K562 (cell line): ENCODE measurements around the gene PGM2L1. TPM values are rescaled to one million over a fixed set of nuclear protein-coding genes. Genes with fewer than 3 reads are reported as not detected.

ENCODE experiments used
- ATAC-seq: fragments of 200-7000 bp; cut with Tn5 transposase; 3 replicates; pipeline ENCODE4 v1.9.1; 2020; ENCODE audit warnings: moderate library complexity
- BruUV-seq: library from RNA; stranded (reverse); fragments of 400-500 nt; replicated peaks from 2 replicates; lab custom pipeline; 2021; lab: Mats Ljungman, UMichigan
- CTCF ChIA-PET: fragments of 300-600 bp; formaldehyde crosslinking; extraction: SDS; loops from one replicate; lab custom pipeline; 2021; ENCODE audit warnings: low intra/inter-chr PET ratio; lab: Yijun Ruan, JAX
- POLR2A ChIA-PET: fragments of 300-600, 350-650 bp; sonication (Branson Sonifier 250); formaldehyde crosslinking; extraction: SDS; loops from one replicate; lab custom pipeline; 2021; ENCODE audit warnings: antibody characterized with exemption, inconsistent platforms; lab: Yijun Ruan, JAX
- DNase-seq, 4 experiments: peaks; one replicate each; pipeline versions ENCODE4 v3.0.0 to v3.0.0-alpha.2; 2011 to 2018; ENCODE audit warnings: low spot score in 3 of 4, mixed read lengths in 3 of 4; ENCODE audit errors: extremely low read depth in 1 of 4
- FAIRE-seq: peaks from 2 replicates; lab custom pipeline; 2011; peaks lifted over from hg19 to GRCh38; lab: Jason Lieb, UNC
- H2AFZ ChIP-seq: 2 replicates; pipeline ENCODE4 v1.6.0; 2011; ENCODE audit warnings: low read depth, low read length, control low read depth, inconsistent platforms
- H3K27ac ChIP-seq: fragments of 200-600 bp; 3 replicates; pipeline ENCODE4 v1.8.0; 2011; ENCODE audit warnings: low read depth, mild to moderate bottlenecking, control low read depth, inconsistent platforms, low read length, moderate library complexity, mixed read lengths; ENCODE audit errors: extremely low read depth
- H3K27me3 ChIP-seq, 2 experiments: fragments of 300-600 bp in 1 of 2; 2 replicates in 1 of 2; 3 replicates in 1 of 2; pipeline versions ENCODE4 v1.6.0 to v1.8.0; 2011; ENCODE audit warnings: inconsistent platforms in 2 of 2, low read length in 2 of 2, mild to moderate bottlenecking in 1 of 2, mixed read lengths in 1 of 2, moderate library complexity in 1 of 2; ENCODE audit not compliant: control insufficient read depth in 2 of 2, insufficient read depth in 2 of 2
- H3K36me3 ChIP-seq: fragments of 300-600 bp; 3 replicates; pipeline ENCODE4 v1.8.0; 2011; ENCODE audit warnings: mild to moderate bottlenecking, low read length, inconsistent platforms; ENCODE audit not compliant: control insufficient read depth, insufficient read depth
- H3K4me1 ChIP-seq, 2 experiments: fragments of 200-600 bp in 1 of 2; replicated peaks in 1 of 2; 2 replicates in 1 of 2; 3 replicates in 1 of 2; pipeline versions ENCODE4 v1.5.1 to v1.8.0; 2011; ENCODE audit warnings: inconsistent platforms in 2 of 2, low read length in 2 of 2, mild to moderate bottlenecking in 1 of 2, mixed read lengths in 1 of 2, moderate library complexity in 1 of 2; ENCODE audit not compliant: control insufficient read depth in 2 of 2, insufficient read depth in 2 of 2
- H3K4me2 ChIP-seq: 2 replicates; pipeline ENCODE4 v1.6.1; 2011; ENCODE audit warnings: low read length, control low read depth, inconsistent platforms, mixed read lengths; ENCODE audit not compliant: insufficient read depth
- H3K4me3 ChIP-seq: fragments of 200-600 bp; sonication (generic), shearing (Covaris generic); 2 replicates; pipeline ENCODE4 v1.5.1; 2016; ENCODE audit warnings: control low read depth, inconsistent platforms
- H3K79me2 ChIP-seq: fragments of 200-600 bp; 3 replicates; pipeline ENCODE4 v1.8.0; 2011; ENCODE audit warnings: low read length, inconsistent platforms; ENCODE audit not compliant: control insufficient read depth, insufficient read depth
- H3K9ac ChIP-seq, 2 experiments: 2 replicates each; pipeline versions ENCODE4 v1.6.0 to v1.6.1; 2011; ENCODE audit warnings: low read depth in 2 of 2, low read length in 2 of 2, control low read depth in 1 of 2, inconsistent platforms in 1 of 2, mild to moderate bottlenecking in 1 of 2, mixed read lengths in 1 of 2; ENCODE audit not compliant: insufficient read depth in 1 of 2
- H3K9me1 ChIP-seq: one replicate; pipeline ENCODE4 v1.6.0; 2011; ENCODE audit warnings: inconsistent platforms, mild to moderate bottlenecking, low read length, moderate library complexity; ENCODE audit not compliant: control insufficient read depth, insufficient read depth
- H3K9me3 ChIP-seq: replicated peaks from 2 replicates; pipeline ENCODE4 v1.5.1; 2011; ENCODE audit warnings: low read depth, low read length, inconsistent platforms; ENCODE audit not compliant: control insufficient read depth, insufficient read depth
- H4K20me1 ChIP-seq: replicated peaks from 2 replicates; pipeline ENCODE4 v1.6.1; 2011; ENCODE audit warnings: low read length, inconsistent platforms, mixed read lengths; ENCODE audit not compliant: control insufficient read depth, insufficient read depth
- ERF ChIP-seq: fragments of 450-650 bp; formaldehyde crosslinking; IDR thresholded peaks from 2 replicates; pipeline ENCODE4 v1.4.0; 2020; ENCODE audit warnings: mild to moderate bottlenecking, mixed read lengths
- MAFG ChIP-seq: fragments of 450-650 bp; conservative IDR thresholded peaks from 2 replicates; pipeline ENCODE4 v1.6.1; 2016; ENCODE audit warnings: missing genetic modification characterization, missing compliant biosample characterization
- MXI1 ChIP-seq: IDR thresholded peaks from 2 replicates; pipeline ENCODE4 v1.6.1; 2011; ENCODE audit warnings: low read depth, mild to moderate bottlenecking, improper control_type of control experiment, low read length
- NFE2 ChIP-seq: IDR thresholded peaks from 2 replicates; pipeline ENCODE4 v1.6.1; 2014; ENCODE audit warnings: antibody characterized with exemption, low read depth
- NFE2L1 ChIP-seq: fragments of 450-650 bp; IDR thresholded peaks from 2 replicates; pipeline ENCODE4 v1.6.1; 2016; ENCODE audit warnings: missing genetic modification characterization, low read depth, mild to moderate bottlenecking, missing compliant biosample characterization, moderate library complexity, borderline replicate concordance
- NR1H2 ChIP-seq: sonication (generic); formaldehyde crosslinking; IDR thresholded peaks from 2 replicates; pipeline ENCODE4 v1.4.0; 2020; ENCODE audit warnings: mild to moderate bottlenecking, missing genetic modification reagents
- PRMT5 ChIP-seq: sonication (generic); formaldehyde crosslinking; IDR thresholded peaks from 2 replicates; pipeline ENCODE4 v1.5.0; 2020; ENCODE audit warnings: missing genetic modification reagents
- TEAD4 ChIP-seq, 2 experiments: sonication (generic) in 1 of 2; formaldehyde crosslinking in 1 of 2; IDR thresholded peaks; 2 replicates each; pipeline versions ENCODE4 v1.6.1 to v1.8.0; 2012 to 2022; ENCODE audit warnings: borderline replicate concordance in 1 of 2, inconsistent platforms in 1 of 2, low read length in 1 of 2, mild to moderate bottlenecking in 1 of 2, missing genetic modification reagents in 1 of 2
- ZNF584 ChIP-seq: fragments of 200-800 bp; sonication (Bioruptor generic); IDR thresholded peaks from 2 replicates; pipeline ENCODE4 v1.6.1; 2016; ENCODE audit warnings: low read depth, mild to moderate bottlenecking, missing genetic modification characterization, missing compliant biosample characterization
- WGBS: fragments of 100-300 bp; shearing (Covaris generic); methylation state at CpG from one replicate; pipeline ENCODE4 v1.1.6; 2016; ENCODE audit warnings: low coverage, mixed read lengths; ENCODE audit not compliant: insufficient coverage; ENCODE audit errors: missing lambda C conversion rate; 5-methylcytosine and 5-hydroxymethylcytosine counted together
- in situ Hi-C: fragments of 300-500 bp; cut with MboI; formaldehyde crosslinking; loops from 4 replicates; pipeline ENCODE4 v1.15.0; 2018; ENCODE audit warnings: inconsistent platforms, mixed read lengths
- intact Hi-C: fragments of 100-400 bp; cut with micrococcal nuclease; formaldehyde crosslinking; loops from 2 replicates; pipeline ENCODE4 v1.14.2; 2022
- polyA plus RNA-seq, 8 experiments: library from polyadenylated mRNA; depleted of rRNA in 4 of 8; stranded (reverse) in 5 of 8; unstranded in 3 of 8; fragments of >200 nt; fragmentation: Nextera tagmentation in 2 of 8; fragmentation: Illumina TruSeq in 1 of 8; extraction: Ambion mirVana in 2 of 8; extraction: Trizol in 1 of 8; gene quantifications; 2 replicates each; pipeline versions ENCODE4 v1.2.1 to v1.2.3, GENCODE V29; 2011 to 2014; ENCODE audit warnings: inconsistent platforms in 1 of 8, missing spikeins in 1 of 8
- total RNA-seq, 7 experiments: library from RNA; depleted of rRNA in 6 of 7; stranded (reverse); fragments of >200 nt in 6 of 7; fragmentation: Illumina TruSeq in 2 of 7; extraction: Trizol in 2 of 7; gene quantifications; 2 replicates each; pipeline versions ENCODE4 v1.2.1 to v1.2.3, GENCODE V29; 2011 to 2021; ENCODE audit warnings: low replicate concordance in 1 of 7
- TF ChIP-seq, protein P1 (sequence below): fragments of 250-450 bp; sonication (Bioruptor Pico); IDR thresholded peaks from 2 replicates; pipeline ENCODE4 v1.4.0; 2020
- TF ChIP-seq, protein P2 (sequence below): fragments of 450-650 bp; IDR thresholded peaks from 2 replicates; pipeline ENCODE4 v1.6.1; 2018; ENCODE audit not compliant: partially characterized antibody

The PGM2L1 gene
- total and polyA plus RNA-seq, 9 of the 15 experiments (the other 6 are each of a cell fraction or from before 2014, with no cell fraction given): 0.32 to 0.95 (median 0.63) TPM

DNA sequence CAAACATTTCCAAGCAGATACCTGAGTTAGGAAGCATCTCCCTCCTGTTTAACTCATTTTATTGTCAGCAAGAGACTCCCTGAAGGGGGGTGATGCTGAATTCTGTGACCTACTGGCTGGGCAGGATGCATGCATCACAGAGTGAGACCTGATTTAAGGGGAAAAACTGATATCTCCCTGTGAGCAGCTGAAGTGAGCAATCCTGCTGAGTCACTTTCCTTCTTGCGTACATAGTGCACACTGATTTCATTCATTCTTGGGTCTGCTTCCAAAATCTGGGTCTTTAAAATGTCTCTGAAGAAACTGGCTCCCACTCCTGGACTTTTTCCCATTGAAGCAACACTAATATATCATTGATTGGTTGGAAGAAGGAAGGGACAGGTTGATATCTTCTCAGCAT lies 110.1 kb downstream of the PGM2L1 start:
- H4K20me1 ChIP-seq: no peaks in the 10 kb centered on the region
- H3K36me3 ChIP-seq: no peaks in the 10 kb centered on the region
- no peaks in the 10 kb centered on the region for H3K79me2 ChIP-seq
- CTCF ChIA-PET: no interaction called here
- no peak overlapping the region for H2AFZ ChIP-seq
- no peak overlapping the region for H3K27ac ChIP-seq
- 5% methylated on average over 1 of the region's 1 CpG for WGBS
- intact Hi-C loops: no loop called here
- no peaks in the 10 kb centered on the region for H3K27me3 ChIP-seq
- H3K4me3 ChIP-seq: no peak overlapping the region
- no peak overlapping the region for H3K9ac ChIP-seq
- ATAC-seq: no peak
- FAIRE-seq: peak; percentile 62
- no peaks in the 10 kb centered on the region for H3K9me3 ChIP-seq
- in situ Hi-C loops: no loop called here
- POLR2A ChIA-PET: interaction anchor here (0.5 to 0.6 kb wide), 2 partner anchors 60 to 959 kb away, joined by 3 read pairs; no protein-coding TSS in a partner anchor
- DNase-seq: peak in 2 of 4 experiments; percentile 29 to 36
- no peaks in the 10 kb centered on the region for H3K9me1 ChIP-seq
- H3K4me2 ChIP-seq: no peak overlapping the region
- no peaks in the 10 kb centered on the region for H3K4me1 ChIP-seq
- BruUV-seq: no TSS peak
- TF ChIP-seq NFE2L1 (peak; percentile 62; the same call in 1 of the 2 replicates), PRMT5 (CRISPR knock-in tag) (no peak), NR1H2 (CRISPR knock-in tag) (no peak), ZNF584 (no peak), NFE2 (peak; percentile 89), MAFG (tag) (peak; percentile 86), TEAD4 (IDR thresholded peaks at IDR 0.05; ENCODE audit: low read length) (0 out of 2 replicates have a peak, but pooled peaks have one; percentile 12), TEAD4 (CRISPR knock-in tag; IDR thresholded peaks at IDR 0.05; ENCODE audit: borderline replicate concordance) (no peak), MXI1 (no peak), ERF (CRISPR knock-in tag) (no peak)
- TF ChIP-seq, protein P1, sequence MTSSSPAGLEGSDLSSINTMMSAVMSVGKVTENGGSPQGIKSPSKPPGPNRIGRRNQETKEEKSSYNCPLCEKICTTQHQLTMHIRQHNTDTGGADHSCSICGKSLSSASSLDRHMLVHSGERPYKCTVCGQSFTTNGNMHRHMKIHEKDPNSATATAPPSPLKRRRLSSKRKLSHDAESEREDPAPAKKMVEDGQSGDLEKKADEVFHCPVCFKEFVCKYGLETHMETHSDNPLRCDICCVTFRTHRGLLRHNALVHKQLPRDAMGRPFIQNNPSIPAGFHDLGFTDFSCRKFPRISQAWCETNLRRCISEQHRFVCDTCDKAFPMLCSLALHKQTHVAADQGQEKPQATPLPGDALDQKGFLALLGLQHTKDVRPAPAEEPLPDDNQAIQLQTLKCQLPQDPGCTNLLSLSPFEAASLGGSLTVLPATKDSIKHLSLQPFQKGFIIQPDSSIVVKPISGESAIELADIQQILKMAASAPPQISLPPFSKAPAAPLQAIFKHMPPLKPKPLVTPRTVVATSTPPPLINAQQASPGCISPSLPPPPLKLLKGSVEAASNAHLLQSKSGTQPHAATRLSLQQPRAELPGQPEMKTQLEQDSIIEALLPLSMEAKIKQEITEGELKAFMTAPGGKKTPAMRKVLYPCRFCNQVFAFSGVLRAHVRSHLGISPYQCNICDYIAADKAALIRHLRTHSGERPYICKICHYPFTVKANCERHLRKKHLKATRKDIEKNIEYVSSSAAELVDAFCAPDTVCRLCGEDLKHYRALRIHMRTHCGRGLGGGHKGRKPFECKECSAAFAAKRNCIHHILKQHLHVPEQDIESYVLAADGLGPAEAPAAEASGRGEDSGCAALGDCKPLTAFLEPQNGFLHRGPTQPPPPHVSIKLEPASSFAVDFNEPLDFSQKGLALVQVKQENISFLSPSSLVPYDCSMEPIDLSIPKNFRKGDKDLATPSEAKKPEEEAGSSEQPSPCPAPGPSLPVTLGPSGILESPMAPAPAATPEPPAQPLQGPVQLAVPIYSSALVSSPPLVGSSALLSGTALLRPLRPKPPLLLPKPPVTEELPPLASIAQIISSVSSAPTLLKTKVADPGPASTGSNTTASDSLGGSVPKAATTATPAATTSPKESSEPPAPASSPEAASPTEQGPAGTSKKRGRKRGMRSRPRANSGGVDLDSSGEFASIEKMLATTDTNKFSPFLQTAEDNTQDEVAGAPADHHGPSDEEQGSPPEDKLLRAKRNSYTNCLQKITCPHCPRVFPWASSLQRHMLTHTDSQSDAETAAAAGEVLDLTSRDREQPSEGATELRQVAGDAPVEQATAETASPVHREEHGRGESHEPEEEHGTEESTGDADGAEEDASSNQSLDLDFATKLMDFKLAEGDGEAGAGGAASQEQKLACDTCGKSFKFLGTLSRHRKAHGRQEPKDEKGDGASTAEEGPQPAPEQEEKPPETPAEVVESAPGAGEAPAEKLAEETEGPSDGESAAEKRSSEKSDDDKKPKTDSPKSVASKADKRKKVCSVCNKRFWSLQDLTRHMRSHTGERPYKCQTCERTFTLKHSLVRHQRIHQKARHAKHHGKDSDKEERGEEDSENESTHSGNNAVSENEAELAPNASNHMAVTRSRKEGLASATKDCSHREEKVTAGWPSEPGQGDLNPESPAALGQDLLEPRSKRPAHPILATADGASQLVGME (CRISPR knock-in tag): no peak
- TF ChIP-seq, protein P2, sequence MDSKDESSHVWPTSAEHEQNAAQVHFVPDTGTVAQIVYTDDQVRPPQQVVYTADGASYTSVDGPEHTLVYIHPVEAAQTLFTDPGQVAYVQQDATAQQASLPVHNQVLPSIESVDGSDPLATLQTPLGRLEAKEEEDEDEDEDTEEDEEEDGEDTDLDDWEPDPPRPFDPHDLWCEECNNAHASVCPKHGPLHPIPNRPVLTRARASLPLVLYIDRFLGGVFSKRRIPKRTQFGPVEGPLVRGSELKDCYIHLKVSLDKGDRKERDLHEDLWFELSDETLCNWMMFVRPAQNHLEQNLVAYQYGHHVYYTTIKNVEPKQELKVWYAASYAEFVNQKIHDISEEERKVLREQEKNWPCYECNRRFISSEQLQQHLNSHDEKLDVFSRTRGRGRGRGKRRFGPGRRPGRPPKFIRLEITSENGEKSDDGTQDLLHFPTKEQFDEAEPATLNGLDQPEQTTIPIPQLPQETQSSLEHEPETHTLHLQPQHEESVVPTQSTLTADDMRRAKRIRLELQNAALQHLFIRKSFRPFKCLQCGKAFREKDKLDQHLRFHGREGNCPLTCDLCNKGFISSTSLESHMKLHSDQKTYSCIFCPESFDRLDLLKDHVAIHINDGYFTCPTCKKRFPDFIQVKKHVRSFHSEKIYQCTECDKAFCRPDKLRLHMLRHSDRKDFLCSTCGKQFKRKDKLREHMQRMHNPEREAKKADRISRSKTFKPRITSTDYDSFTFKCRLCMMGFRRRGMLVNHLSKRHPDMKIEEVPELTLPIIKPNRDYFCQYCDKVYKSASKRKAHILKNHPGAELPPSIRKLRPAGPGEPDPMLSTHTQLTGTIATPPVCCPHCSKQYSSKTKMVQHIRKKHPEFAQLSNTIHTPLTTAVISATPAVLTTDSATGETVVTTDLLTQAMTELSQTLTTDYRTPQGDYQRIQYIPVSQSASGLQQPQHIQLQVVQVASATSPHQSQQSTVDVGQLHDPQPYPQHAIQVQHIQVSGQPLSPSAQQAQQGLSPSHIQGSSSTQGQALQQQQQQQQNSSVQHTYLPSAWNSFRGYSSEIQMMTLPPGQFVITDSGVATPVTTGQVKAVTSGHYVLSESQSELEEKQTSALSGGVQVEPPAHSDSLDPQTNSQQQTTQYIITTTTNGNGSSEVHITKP: no peak
